Endodermal cell (in vitro differentiated cells): Measurements from ENCODE around the gene GRIP2. TPM values are rescaled to one million over a fixed set of nuclear protein-coding genes. Genes with fewer than 3 reads are reported as not detected.

Source experiments
- DNase-seq: peaks from one replicate; pipeline ENCODE4 v3.0.0-alpha.2; 2017
- H3K27ac ChIP-seq: 2 replicates; pipeline ENCODE4 v1.5.1; 2013; ENCODE audit warnings: mild to moderate bottlenecking, low read depth, low read length, moderate library complexity
- H3K27me3 ChIP-seq: 2 replicates; pipeline ENCODE4 v1.6.1; 2013; ENCODE audit warnings: mild to moderate bottlenecking, low read length, moderate library complexity; ENCODE audit not compliant: insufficient read depth, control insufficient read depth, poor library complexity, severe bottlenecking
- H3K36me3 ChIP-seq: 2 replicates; pipeline ENCODE4 v1.7.0; 2013; ENCODE audit warnings: mild to moderate bottlenecking, low read length, moderate library complexity; ENCODE audit not compliant: control insufficient read depth, insufficient read depth
- H3K4me1 ChIP-seq: one replicate; pipeline ENCODE4 v1.7.0; 2013; ENCODE audit warnings: low read length; ENCODE audit not compliant: control insufficient read depth, insufficient read depth
- H3K4me3 ChIP-seq: 2 replicates; pipeline ENCODE4 v1.5.1; 2013; ENCODE audit warnings: mild to moderate bottlenecking, low read length, moderate library complexity
- H3K9ac ChIP-seq: 2 replicates; pipeline ENCODE4 v1.6.1; 2013; ENCODE audit warnings: mild to moderate bottlenecking, low read length, moderate library complexity; ENCODE audit not compliant: poor library complexity, severe bottlenecking; ENCODE audit errors: extremely low read depth
- H3K9me3 ChIP-seq: 2 replicates; pipeline ENCODE4 v1.6.1; 2013; ENCODE audit warnings: mild to moderate bottlenecking, low read length, moderate library complexity; ENCODE audit not compliant: control insufficient read depth
- H3K27ac Mint-ChIP-seq: 2 replicates; pipeline ENCODE4 v1.8.0; 2020; ENCODE audit warnings: mixed read lengths
- H3K27me3 Mint-ChIP-seq: 2 replicates; pipeline ENCODE4 v1.8.0; 2021; ENCODE audit warnings: mild to moderate bottlenecking, mixed read lengths; ENCODE audit not compliant: insufficient read depth
- H3K36me3 Mint-ChIP-seq: 2 replicates; pipeline ENCODE4 v1.8.0; 2020; ENCODE audit warnings: low read depth, mixed read lengths
- H3K4me1 Mint-ChIP-seq: 2 replicates; pipeline ENCODE4 v1.8.0; 2020; ENCODE audit warnings: mixed read lengths
- H3K4me3 Mint-ChIP-seq: 2 replicates; pipeline ENCODE4 v1.8.0; 2020; ENCODE audit warnings: mild to moderate bottlenecking, moderate library complexity, mixed read lengths
- H3K9me3 Mint-ChIP-seq: 2 replicates; pipeline ENCODE4 v1.8.0; 2020; ENCODE audit warnings: mild to moderate bottlenecking, mixed read lengths
- WGBS, 2 experiments: methylation state at CpG; one replicate each; pipeline versions ENCODE4 v1.1.5 to v1.1.7; 2013; ENCODE audit warnings: missing lambda C conversion rate in 2 of 2, mixed read lengths in 1 of 2; ENCODE audit not compliant: insufficient coverage in 1 of 2, insufficient read length in 1 of 2; 5-methylcytosine and 5-hydroxymethylcytosine counted together
- total RNA-seq, 2 donors: library from RNA; stranded (reverse); fragmentation: NEBNext Ultra II Directional in 1 of 2; extraction: Animal tissue kit (Norgen Biotek cat#: 25700) in 1 of 2; gene quantifications; 2 replicates in 1 of 2; 3 replicates in 1 of 2; pipeline ENCODE4 v1.2.1, GENCODE V29; 2021
- TF ChIP-seq, protein P1 (sequence below): fragments of 200-600 bp; sonication (generic); conservative IDR thresholded peaks from 2 replicates; pipeline ENCODE4 v1.5.0; 2021; ENCODE audit warnings: antibody characterized with exemption, mild to moderate bottlenecking

Gene GRIP2
- total RNA-seq, 2 donors from 2014 or later: 2.0 to 2.2 TPM

DNA sequence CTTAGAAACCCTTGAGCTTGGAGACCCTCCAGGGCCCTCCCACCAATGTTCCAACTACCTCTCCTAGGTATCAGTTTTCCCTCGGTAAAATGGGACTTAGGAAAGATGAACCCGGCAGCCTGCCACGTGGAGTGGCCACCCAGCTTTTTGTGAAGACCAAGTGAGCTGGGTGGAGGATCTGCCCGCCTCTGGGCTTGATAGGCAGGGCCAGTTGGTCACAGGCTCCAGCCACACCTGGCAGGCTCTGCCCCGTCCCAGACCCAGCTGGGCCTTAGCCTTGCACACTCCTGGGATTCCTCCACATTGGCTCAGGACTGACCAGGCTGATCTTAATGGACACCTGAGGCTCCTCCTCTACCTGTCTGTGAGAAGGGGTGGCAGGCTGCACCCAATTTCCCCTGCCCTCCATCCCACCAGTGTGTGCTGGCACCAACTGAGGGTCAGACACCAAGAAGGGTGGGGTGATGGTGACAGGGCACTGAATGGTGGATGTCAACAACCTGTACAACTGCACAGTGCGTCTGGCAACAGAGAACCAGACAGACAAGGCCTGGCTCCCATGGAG is 761 bp upstream of the GRIP2 start:
- Histone ChIP-seq H3K9me3 (no peaks in the 10 kb centered on the region), H3K4me1 (no peaks in the 10 kb centered on the region), H3K36me3 (no peaks in the 10 kb centered on the region), H3K9ac (no peak overlapping the region), H3K4me3 (no peak overlapping the region), H3K27ac (no peak overlapping the region), H3K27me3 (no peaks in the 10 kb centered on the region)
- DNase-seq: no peak
- H3K36me3 Mint-ChIP-seq: no peaks in the 10 kb centered on the region
- 92 to 93% methylated on average over 5 to 6 of the region's 6 CpGs for WGBS, 2 experiments
- no peak overlapping the region for H3K27ac Mint-ChIP-seq
- H3K4me1 Mint-ChIP-seq: no peaks in the 10 kb centered on the region
- no peak overlapping the region for H3K4me3 Mint-ChIP-seq
- no peaks in the 10 kb centered on the region for H3K27me3 Mint-ChIP-seq
- TF ChIP-seq, protein P1, sequence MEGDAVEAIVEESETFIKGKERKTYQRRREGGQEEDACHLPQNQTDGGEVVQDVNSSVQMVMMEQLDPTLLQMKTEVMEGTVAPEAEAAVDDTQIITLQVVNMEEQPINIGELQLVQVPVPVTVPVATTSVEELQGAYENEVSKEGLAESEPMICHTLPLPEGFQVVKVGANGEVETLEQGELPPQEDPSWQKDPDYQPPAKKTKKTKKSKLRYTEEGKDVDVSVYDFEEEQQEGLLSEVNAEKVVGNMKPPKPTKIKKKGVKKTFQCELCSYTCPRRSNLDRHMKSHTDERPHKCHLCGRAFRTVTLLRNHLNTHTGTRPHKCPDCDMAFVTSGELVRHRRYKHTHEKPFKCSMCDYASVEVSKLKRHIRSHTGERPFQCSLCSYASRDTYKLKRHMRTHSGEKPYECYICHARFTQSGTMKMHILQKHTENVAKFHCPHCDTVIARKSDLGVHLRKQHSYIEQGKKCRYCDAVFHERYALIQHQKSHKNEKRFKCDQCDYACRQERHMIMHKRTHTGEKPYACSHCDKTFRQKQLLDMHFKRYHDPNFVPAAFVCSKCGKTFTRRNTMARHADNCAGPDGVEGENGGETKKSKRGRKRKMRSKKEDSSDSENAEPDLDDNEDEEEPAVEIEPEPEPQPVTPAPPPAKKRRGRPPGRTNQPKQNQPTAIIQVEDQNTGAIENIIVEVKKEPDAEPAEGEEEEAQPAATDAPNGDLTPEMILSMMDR: no peak
- no peaks in the 10 kb centered on the region for H3K9me3 Mint-ChIP-seq

DNA sequence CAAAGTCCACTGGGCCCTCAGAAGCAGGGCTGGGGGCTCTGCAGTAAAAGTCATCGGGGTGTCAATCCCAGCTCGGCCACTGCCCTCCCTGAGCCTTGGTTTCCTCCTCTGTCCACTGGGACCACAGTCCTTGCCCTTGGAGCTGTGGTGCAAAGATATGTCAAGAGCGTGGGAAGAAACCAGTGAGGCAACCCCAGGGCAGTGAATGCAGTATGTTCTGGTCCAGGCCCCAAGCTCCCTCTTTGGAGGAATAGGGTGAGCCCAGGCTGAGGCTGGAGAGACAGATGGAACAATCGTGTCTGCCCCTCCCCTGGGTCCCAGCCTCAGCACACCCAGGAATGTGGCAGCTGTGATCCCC is 779 bp downstream of the GRIP2 start:
- Histone ChIP-seq H3K4me1 (no peaks in the 10 kb centered on the region), H3K36me3 (no peaks in the 10 kb centered on the region), H3K9me3 (no peaks in the 10 kb centered on the region), H3K27me3 (no peaks in the 10 kb centered on the region), H3K9ac (no peak overlapping the region), H3K4me3 (no peak overlapping the region), H3K27ac (no peak overlapping the region)
- DNase-seq: no peak
- Mint-ChIP-seq H3K27me3 (no peaks in the 10 kb centered on the region), H3K9me3 (no peaks in the 10 kb centered on the region), H3K4me1 (peaks cover 4% of the 10 kb centered on the region), H3K36me3 (no peaks in the 10 kb centered on the region), H3K4me3 (no peak overlapping the region), H3K27ac (no peak overlapping the region)
- WGBS, 2 experiments: 91% methylated on average over 4 of the region's 4 CpGs; no CpG with 5 or more reads in 1 of the 2 experiments
- TF ChIP-seq, protein P1: no peak

DNA sequence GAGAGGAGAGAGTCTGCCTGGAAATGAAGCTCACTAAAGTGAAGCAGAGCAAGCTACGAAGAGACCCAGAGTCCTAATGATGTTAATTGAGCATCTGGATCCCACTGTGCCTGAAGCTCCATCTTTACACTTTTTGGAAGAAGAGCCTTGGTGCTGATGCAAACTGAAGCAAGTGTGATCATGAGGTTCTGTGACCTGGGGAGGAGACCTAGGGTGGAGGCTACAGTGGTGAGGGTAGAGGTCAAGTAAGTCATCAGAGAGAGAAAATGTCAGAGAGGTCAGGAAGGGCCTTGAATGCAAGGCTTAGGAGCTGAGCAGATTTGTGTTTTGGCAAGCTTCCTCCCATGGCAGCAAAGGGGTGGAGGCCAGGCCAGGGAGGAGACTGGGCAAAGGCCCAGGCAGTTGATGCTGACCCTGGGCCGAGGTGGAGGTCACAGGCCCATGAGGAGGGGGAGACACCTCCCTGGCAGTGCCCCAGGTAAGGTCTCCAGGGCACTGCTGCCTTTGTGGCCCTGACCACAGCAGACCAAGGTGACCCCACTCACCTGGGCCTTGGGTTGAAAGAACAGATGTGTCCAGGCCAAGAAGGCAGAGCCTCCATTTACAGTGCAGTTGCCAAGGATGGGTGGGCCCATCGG is 1.6 kb downstream of the GRIP2 start:
- H3K4me3 Mint-ChIP-seq: no peak overlapping the region
- Histone ChIP-seq H3K9ac (no peak overlapping the region), H3K9me3 (no peaks in the 10 kb centered on the region), H3K4me3 (no peak overlapping the region), H3K27me3 (no peaks in the 10 kb centered on the region), H3K4me1 (no peaks in the 10 kb centered on the region), H3K27ac (no peak overlapping the region), H3K36me3 (no peaks in the 10 kb centered on the region)
- TF ChIP-seq, protein P1: no peak
- H3K27me3 Mint-ChIP-seq: no peaks in the 10 kb centered on the region
- H3K4me1 Mint-ChIP-seq: peaks cover 4% of the 10 kb centered on the region
- no peak for DNase-seq
- H3K9me3 Mint-ChIP-seq: no peaks in the 10 kb centered on the region
- no peak overlapping the region for H3K27ac Mint-ChIP-seq
- WGBS, 2 experiments: 93 to 96% methylated on average over 3 of the region's 3 CpGs
- no peaks in the 10 kb centered on the region for H3K36me3 Mint-ChIP-seq
